Stimulated activated CD4-positive, alpha-beta T cell treated with anti-CD3 and anti-CD28 coated beads, TNF-alpha, amount 100 ng/mL, for 24 hours (primary cell): ENCODE results near the gene BICD1.
"Not testable (repeated sequence)": the region's sequence is repeated elsewhere in the genome, so short reads cannot be mapped to it uniquely, and the experiment has no call there.

Source experiments
- DNase-seq, 3 experiments: peaks; one replicate each; pipeline ENCODE4 v3.0.0-alpha.2; 2020; ENCODE audit warnings: low read depth in 3 of 3

The BICD1 gene

GRCh38 chr12:32106517-32107358 is at the start of gene BICD1:
BICD1 (plus strand) TSS chr12:32106847; CDS start chr12:32107332, 485 bp downstream.
- DNase-seq = peak; percentile 61 to 81 (median 70)

GRCh38 chr12:32061033-32061432 is 45.6 kb upstream of the BICD1 start:
- DNase-seq = no peak

GRCh38 chr12:32062881-32063280 is 43.8 kb upstream of the BICD1 start:
- no peak for DNase-seq

- DNase-seq = no peak
These were observed 42.9 kb upstream of the BICD1 start for GRCh38 chr12:32063796-32064195.

- DNase-seq = no peak
These were observed 40.4 kb upstream of the BICD1 start for GRCh38 chr12:32066206-32066605.

- DNase-seq = no peak
These were observed 37.6 kb upstream of the BICD1 start for GRCh38 chr12:32069071-32069470.

GRCh38 chr12:32069731-32070130 is 36.9 kb upstream of the BICD1 start:
- no peak for DNase-seq

- DNase-seq = no peak
These were observed 36.3 kb upstream of the BICD1 start for GRCh38 chr12:32070370-32070769.

GRCh38 chr12:32072102-32072501 is 34.5 kb upstream of the BICD1 start:
- DNase-seq = no peak

- no peak for DNase-seq
These were observed 32.2 kb upstream of the BICD1 start for GRCh38 chr12:32074432-32074831.

GRCh38 chr12:32076941-32077340 is 29.7 kb upstream of the BICD1 start:
- DNase-seq = no peak

GRCh38 chr12:32080435-32080834 is 26.2 kb upstream of the BICD1 start:
- DNase-seq = no peak

- DNase-seq = no peak
These were observed 23.2 kb upstream of the BICD1 start for GRCh38 chr12:32083489-32083888.

- no peak for DNase-seq
These were observed 22.5 kb upstream of the BICD1 start for GRCh38 chr12:32084017-32084688.

GRCh38 chr12:32084753-32085152 is 21.9 kb upstream of the BICD1 start:
- no peak for DNase-seq

- no peak for DNase-seq
These were observed 19.3 kb upstream of the BICD1 start for GRCh38 chr12:32087306-32087705.

- DNase-seq = no peak
These were observed 17.5 kb upstream of the BICD1 start for GRCh38 chr12:32089156-32089555.

- no peak for DNase-seq
These were observed 17.1 kb upstream of the BICD1 start for GRCh38 chr12:32089586-32089985.

- DNase-seq = no peak
These were observed 15.0 kb upstream of the BICD1 start for GRCh38 chr12:32091696-32092095.

- DNase-seq = no peak
These were observed 8.5 kb upstream of the BICD1 start for GRCh38 chr12:32098112-32098511.

- DNase-seq = not testable (repeated sequence)
These were observed 7.4 kb upstream of the BICD1 start for GRCh38 chr12:32099275-32099674.

- DNase-seq = no peak
These were observed 6.3 kb upstream of the BICD1 start for GRCh38 chr12:32100361-32100760.

- no peak for DNase-seq
These were observed 5.8 kb upstream of the BICD1 start for GRCh38 chr12:32100888-32101287.
